ENCODE measurements around the gene RFLNA. TPM values are rescaled to one million over a fixed set of nuclear protein-coding genes. Genes with fewer than 3 reads are reported as not detected.

Gene RFLNA
- total and polyA plus RNA-seq, 11 donors, result 0.06 to 0.63 (median 0.22) TPM; not detected in 5

- H3K27me3 ChIP-seq, result no peaks in the 10 kb centered on the region
- H3K4me1 ChIP-seq, result no peaks in the 10 kb centered on the region
- intact Hi-C loops (cut with DNase I), result loop anchor here in 3 of 10 donors (10.0 kb wide), 1 partner anchor 429 kb away; no protein-coding TSS in a partner anchor
- TF ChIP-seq POLR2A (IDR thresholded peaks at IDR 0.05) (no peak), CTCF (IDR thresholded peaks at IDR 0.05) (no peak)
- ATAC-seq (no peak), DNase-seq (no peak)
- no peak overlapping the region for H3K27ac ChIP-seq
- H3K4me3 ChIP-seq, result no peak overlapping the region
- 92 to 94% (median 93%) methylated on average over 13 of the region's 13 CpGs for WGBS, 4 donors
- H3K9me3 ChIP-seq, result no peaks in the 10 kb centered on the region
- peaks cover 2 to 100% (median 99%) of the 10 kb centered on the region in 9 donors for H3K36me3 ChIP-seq
These were observed 50.9 kb downstream of the RFLNA start for GRCh38 chr12:124345795-124346194.

- ATAC-seq (peak in 1 of 4 donors; percentile 2), DNase-seq (no peak)
- Histone ChIP-seq H3K27me3 (no peaks in the 10 kb centered on the region), H3K9me3 (no peaks in the 10 kb centered on the region), H3K36me3 (peaks cover 2 to 100% (median 99%) of the 10 kb centered on the region in 9 donors), H3K4me3 (no peak overlapping the region), H3K4me1 (no peaks in the 10 kb centered on the region), H3K27ac (no peak overlapping the region)
- intact Hi-C loops (cut with DNase I), result loop anchor here in 3 of 10 donors (10.0 kb wide), 1 partner anchor 428 kb away; no protein-coding TSS in a partner anchor
- TF ChIP-seq CTCF (IDR thresholded peaks at IDR 0.05) (no peak), POLR2A (IDR thresholded peaks at IDR 0.05) (no peak)
- 93 to 95% (median 94%) methylated on average over 17 to 38 of the region's 38 CpGs for WGBS, 4 donors
These were observed 51.7 kb downstream of the RFLNA start for GRCh38 chr12:124346425-124347168.

GRCh38 chr12:124347335-124347734, 52.4 kb downstream of the RFLNA start:
- Histone ChIP-seq H3K4me3 (no peak overlapping the region), H3K27ac (no peak overlapping the region), H3K9me3 (no peaks in the 10 kb centered on the region), H3K4me1 (peaks cover 0 to 4% (median 1%) of the 10 kb centered on the region in 12 donors), H3K36me3 (peaks cover 2 to 100% (median 99%) of the 10 kb centered on the region in 9 donors), H3K27me3 (no peaks in the 10 kb centered on the region)
- ATAC-seq (no peak), DNase-seq (no peak)
- intact Hi-C loops (cut with DNase I), result loop anchor here in 3 of 10 donors (10.0 kb wide), 1 partner anchor 427 kb away; no protein-coding TSS in a partner anchor
- TF ChIP-seq CTCF (IDR thresholded peaks at IDR 0.05) (no peak), POLR2A (IDR thresholded peaks at IDR 0.05) (no peak)
- WGBS, 4 donors, result 88 to 92% (median 88%) methylated on average over 9 of the region's 9 CpGs

- Histone ChIP-seq H3K4me1 (peaks cover 0 to 11% (median 8%) of the 10 kb centered on the region in 12 donors), H3K9me3 (no peaks in the 10 kb centered on the region), H3K27me3 (no peaks in the 10 kb centered on the region), H3K27ac (no peak overlapping the region), H3K36me3 (peaks cover 2 to 100% (median 98%) of the 10 kb centered on the region in 9 donors), H3K4me3 (no peak overlapping the region)
- ATAC-seq, result peak in 2 of 4 donors; percentile 2 to 4
- TF ChIP-seq CTCF (IDR thresholded peaks at IDR 0.05) (peak; percentile 30 to 55 (median 48)), POLR2A (IDR thresholded peaks at IDR 0.05) (no peak)
- 83 to 86% (median 85%) methylated on average over 25 to 34 of the region's 34 CpGs for WGBS, 4 donors
- no peak for DNase-seq
- intact Hi-C loops (cut with DNase I), result loop anchor here in 3 of 10 donors (10.0 kb wide), 1 partner anchor 427 kb away; no protein-coding TSS in a partner anchor
These were observed 53.1 kb downstream of the RFLNA start for GRCh38 chr12:124347805-124348658.
